GM18519 (cell line): ENCODE data around the gene DDX39A.
"Not testable (repeated sequence)": the region's sequence is repeated elsewhere in the genome, so short reads cannot be mapped to it uniquely, and the experiment has no call there.

Source experiments
- ATAC-seq: cut with Tn5 transposase; IDR thresholded peaks from one replicate; pipeline ENCODE4 v1.9.1; 2021; ENCODE audit warnings: mild to moderate bottlenecking, moderate library complexity; ENCODE audit not compliant: unreplicated experiment, low FRiP score

DDX39A gene

GRCh38 chr19:14419106-14419813 lies at the start of gene DDX39A:
Gene DDX39A (minus strand): TSS chr19:14419341. CDS start chr19:14413220, 6,121 bp downstream.
- peak; percentile 72 for ATAC-seq

GRCh38 chr19:14467816-14468215 lies 48.7 kb upstream of the DDX39A start:
- ATAC-seq = no peak

GRCh38 chr19:14467391-14467790 lies 48.2 kb upstream of the DDX39A start:
- no peak for ATAC-seq

- no peak for ATAC-seq
These were observed 44.6 kb upstream of the DDX39A start for GRCh38 chr19:14463747-14464146.

GRCh38 chr19:14462401-14462800 lies 43.3 kb upstream of the DDX39A start:
- not testable (repeated sequence) for ATAC-seq

GRCh38 chr19:14460935-14461334 lies 41.8 kb upstream of the DDX39A start:
- no peak for ATAC-seq

- ATAC-seq = no peak
These were observed 40.6 kb upstream of the DDX39A start for GRCh38 chr19:14459703-14460102.

- not testable (repeated sequence) for ATAC-seq
These were observed 33.2 kb upstream of the DDX39A start for GRCh38 chr19:14452303-14452702.

- no peak for ATAC-seq
These were observed 31.7 kb upstream of the DDX39A start for GRCh38 chr19:14450876-14451275.

GRCh38 chr19:14450168-14450874 lies 31.2 kb upstream of the DDX39A start:
- no peak for ATAC-seq

- ATAC-seq = no peak
These were observed 30.2 kb upstream of the DDX39A start for GRCh38 chr19:14449321-14449720.

GRCh38 chr19:14446336-14447036 lies 27.3 kb upstream of the DDX39A start:
- ATAC-seq = no peak

GRCh38 chr19:14443632-14444216 lies 24.6 kb upstream of the DDX39A start:
- no peak for ATAC-seq

- no peak for ATAC-seq
These were observed 23.9 kb upstream of the DDX39A start for GRCh38 chr19:14442891-14443631.

- no peak for ATAC-seq
These were observed 22.1 kb upstream of the DDX39A start for GRCh38 chr19:14441041-14441938.

GRCh38 chr19:14440049-14440448 lies 20.9 kb upstream of the DDX39A start:
- peak; percentile 59 for ATAC-seq

- no peak for ATAC-seq
These were observed 19.9 kb upstream of the DDX39A start for GRCh38 chr19:14439014-14439413.

GRCh38 chr19:14437578-14438140 lies 18.5 kb upstream of the DDX39A start:
- ATAC-seq = no peak
